Tibial artery (tissue), 4 donors: ENCODE results near the gene MNX1.
A peak's percentile ranks its signal among the peaks of the same experiment; 100 is the strongest.

Experiments
- DNase-seq, 2 donors: peaks; one replicate each; pipeline ENCODE4 v3.0.0-alpha.2; 2019
- H3K27ac ChIP-seq, 2 donors: fragments of 200-600 bp; sonication (generic) in 1 of 2; 1 replicate in 1 of 2; 2 replicates in 1 of 2; pipeline ENCODE4 v1.5.1; 2018 to 2019; ENCODE audit warnings: mild to moderate bottlenecking in 1 of 2
- H3K27me3 ChIP-seq, 2 donors: fragments of 200-600 bp; sonication (generic) in 1 of 2; one replicate each; pipeline versions ENCODE4 v1.5.1 to v1.6.0; 2016 to 2019
- H3K36me3 ChIP-seq, 3 donors: fragments of 200-600 bp; sonication (generic) in 2 of 3; one replicate each; pipeline ENCODE4 v1.5.1; 2016 to 2019; ENCODE audit warnings: mild to moderate bottlenecking in 2 of 3
- H3K4me1 ChIP-seq, 4 donors: fragments of 200-600 bp; sonication (generic) in 2 of 4; 1 replicate in 3 of 4; 2 replicates in 1 of 4; pipeline ENCODE4 v1.5.1; 2016 to 2019
- H3K4me3 ChIP-seq, 2 donors: fragments of 200-600 bp; sonication (generic) in 1 of 2; 1 replicate in 1 of 2; 2 replicates in 1 of 2; pipeline ENCODE4 v1.5.1; 2018 to 2019; ENCODE audit warnings: mild to moderate bottlenecking in 2 of 2
- H3K9me3 ChIP-seq, 3 donors: fragments of 200-600 bp; sonication (generic) in 1 of 3; one replicate each; pipeline ENCODE4 v1.5.1; 2016 to 2019
- intact Hi-C: fragments of 100-400 bp; cut with DNase I; formaldehyde crosslinking; loops from one replicate; pipeline ENCODE4 v1.15.0; 2023; ENCODE audit warnings: low total_unique reads
- TF ChIP-seq, protein P1 (sequence below), 2 experiments: fragments of 200-600 bp in 1 of 2; fragments of 450-650 bp in 1 of 2; IDR thresholded peaks; one replicate each; pipeline ENCODE4 v1.5.1; 2017 to 2019; ENCODE audit warnings: antibody characterized with exemption in 2 of 2, mild to moderate bottlenecking in 1 of 2, moderate library complexity in 1 of 2

Gene MNX1

DNA sequence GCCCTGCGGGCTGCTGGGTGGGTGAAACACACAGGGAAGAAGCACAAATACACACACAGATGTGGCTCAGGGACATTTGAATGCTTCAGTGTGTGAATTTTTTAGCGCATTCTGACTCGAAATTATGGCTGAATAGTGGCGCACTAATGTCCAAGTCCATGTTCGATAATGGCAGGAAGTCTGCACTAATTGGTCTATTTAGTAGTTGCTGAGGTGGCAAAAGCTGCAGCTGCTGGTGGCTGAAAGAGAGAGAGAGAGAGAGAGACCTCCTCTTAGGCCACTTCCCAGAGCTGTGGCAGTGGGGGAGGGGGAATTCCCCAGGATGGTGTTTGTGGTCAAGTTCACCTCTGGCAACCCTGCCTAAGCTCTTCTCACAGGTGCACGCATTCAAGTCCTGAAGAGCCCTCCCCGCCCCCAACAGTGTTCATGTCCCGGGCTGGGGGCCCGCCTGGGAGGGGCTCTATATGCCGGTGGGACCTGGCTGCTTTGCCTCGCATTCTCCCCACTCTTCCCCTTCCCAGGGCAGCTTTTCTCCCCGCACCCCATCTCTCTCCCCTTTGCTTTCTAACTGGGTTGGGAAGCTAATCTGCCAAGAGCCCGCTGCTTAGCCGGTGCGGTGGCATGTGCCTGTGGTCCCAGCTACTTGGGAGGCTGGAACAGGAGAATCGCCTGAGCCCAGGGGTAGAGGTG is 6.0 kb upstream of the MNX1 start:
- intact Hi-C loops, result no loop called here
- H3K9me3 ChIP-seq, result no peaks in the 10 kb centered on the region
- TF ChIP-seq, protein P1, sequence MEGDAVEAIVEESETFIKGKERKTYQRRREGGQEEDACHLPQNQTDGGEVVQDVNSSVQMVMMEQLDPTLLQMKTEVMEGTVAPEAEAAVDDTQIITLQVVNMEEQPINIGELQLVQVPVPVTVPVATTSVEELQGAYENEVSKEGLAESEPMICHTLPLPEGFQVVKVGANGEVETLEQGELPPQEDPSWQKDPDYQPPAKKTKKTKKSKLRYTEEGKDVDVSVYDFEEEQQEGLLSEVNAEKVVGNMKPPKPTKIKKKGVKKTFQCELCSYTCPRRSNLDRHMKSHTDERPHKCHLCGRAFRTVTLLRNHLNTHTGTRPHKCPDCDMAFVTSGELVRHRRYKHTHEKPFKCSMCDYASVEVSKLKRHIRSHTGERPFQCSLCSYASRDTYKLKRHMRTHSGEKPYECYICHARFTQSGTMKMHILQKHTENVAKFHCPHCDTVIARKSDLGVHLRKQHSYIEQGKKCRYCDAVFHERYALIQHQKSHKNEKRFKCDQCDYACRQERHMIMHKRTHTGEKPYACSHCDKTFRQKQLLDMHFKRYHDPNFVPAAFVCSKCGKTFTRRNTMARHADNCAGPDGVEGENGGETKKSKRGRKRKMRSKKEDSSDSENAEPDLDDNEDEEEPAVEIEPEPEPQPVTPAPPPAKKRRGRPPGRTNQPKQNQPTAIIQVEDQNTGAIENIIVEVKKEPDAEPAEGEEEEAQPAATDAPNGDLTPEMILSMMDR (IDR thresholded peaks at IDR 0.05), result no peak
- peaks cover 6 to 100% of the 10 kb centered on the region in 2 donors for H3K27me3 ChIP-seq
- DNase-seq, result peak in 1 of 2 donors; percentile 55
- H3K4me3 ChIP-seq, result no peak overlapping the region
- H3K4me1 ChIP-seq, result peaks cover 0 to 38% (median 22%) of the 10 kb centered on the region in 4 donors
- no peak overlapping the region for H3K27ac ChIP-seq
- H3K36me3 ChIP-seq, result no peaks in the 10 kb centered on the region

DNA sequence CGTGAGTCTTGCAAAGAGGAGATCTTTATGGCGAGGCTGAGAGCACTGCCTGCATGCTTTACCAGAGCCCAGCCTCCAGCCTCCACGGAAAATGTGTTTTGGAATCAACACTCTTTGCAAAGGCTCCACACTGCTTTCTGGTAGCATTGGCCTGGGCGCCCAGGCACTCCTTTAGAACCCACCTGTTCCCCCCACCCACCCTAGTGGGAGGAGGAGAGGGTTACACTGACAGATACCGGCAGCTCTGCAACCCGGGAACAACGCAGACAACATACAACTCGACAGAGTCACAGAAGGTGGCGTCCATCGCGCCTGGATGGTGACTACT is 5.5 kb upstream of the MNX1 start:
- peaks cover 0 to 38% (median 23%) of the 10 kb centered on the region in 4 donors for H3K4me1 ChIP-seq
- H3K9me3 ChIP-seq, result no peaks in the 10 kb centered on the region
- intact Hi-C loops, result no loop called here
- no peak overlapping the region for H3K27ac ChIP-seq
- H3K36me3 ChIP-seq, result no peaks in the 10 kb centered on the region
- H3K27me3 ChIP-seq, result peaks cover 5 to 100% of the 10 kb centered on the region in 2 donors
- TF ChIP-seq, protein P1 (IDR thresholded peaks at IDR 0.05), result no peak
- no peak for DNase-seq
- no peak overlapping the region for H3K4me3 ChIP-seq

DNA sequence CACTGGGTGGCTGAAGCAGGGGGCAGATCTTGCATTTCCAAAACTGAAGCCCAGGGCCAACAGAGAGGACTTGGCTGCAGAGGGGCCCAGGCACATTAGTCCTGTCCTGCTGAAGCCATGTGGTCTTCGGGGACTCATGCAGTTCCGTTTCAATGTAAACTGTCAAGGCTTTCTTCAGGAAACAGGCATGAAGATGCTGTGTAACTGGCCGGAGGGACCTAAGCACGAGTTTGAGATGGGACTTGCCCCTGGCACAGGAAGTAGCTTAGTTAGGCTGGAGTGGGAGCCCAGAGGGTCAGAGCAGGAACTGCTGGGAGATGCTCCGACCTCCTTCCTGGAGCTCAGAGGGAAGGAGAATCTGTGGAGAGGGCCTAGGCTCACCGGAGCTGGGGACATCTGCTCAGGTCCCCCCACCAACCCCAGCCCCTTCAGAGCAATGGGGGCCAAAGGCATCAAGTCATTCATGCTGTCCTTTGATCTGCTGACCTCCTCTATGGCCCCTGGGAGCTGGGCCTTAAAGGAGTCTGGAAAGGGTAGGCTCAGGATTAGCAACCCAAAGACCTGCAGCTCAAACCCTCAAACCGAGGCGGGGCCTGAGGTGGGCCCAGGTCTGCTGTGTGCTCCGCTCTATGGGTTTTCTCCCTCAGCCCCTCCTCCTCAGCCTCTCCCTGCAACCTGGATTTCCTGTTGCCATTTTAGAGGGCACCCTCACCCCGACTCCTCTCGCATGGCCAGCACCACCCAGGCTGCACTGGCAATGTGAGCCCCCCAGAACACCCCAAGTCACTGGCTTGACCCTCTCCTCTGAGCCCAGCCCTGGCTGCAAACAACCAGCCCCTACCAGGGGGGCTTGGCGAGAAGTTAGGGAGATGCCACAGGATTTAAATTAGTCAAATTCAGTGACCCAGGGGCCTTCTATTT is 4.4 kb upstream of the MNX1 start:
- DNase-seq, result no peak
- no peak overlapping the region for H3K27ac ChIP-seq
- H3K4me1 ChIP-seq, result peaks cover 0 to 38% (median 27%) of the 10 kb centered on the region in 4 donors
- H3K27me3 ChIP-seq, result peaks cover 0 to 99% of the 10 kb centered on the region in 2 donors
- H3K36me3 ChIP-seq, result no peaks in the 10 kb centered on the region
- no peaks in the 10 kb centered on the region for H3K9me3 ChIP-seq
- no peak overlapping the region for H3K4me3 ChIP-seq
- intact Hi-C loops, result no loop called here
- TF ChIP-seq, protein P1 (IDR thresholded peaks at IDR 0.05), result no peak

DNA sequence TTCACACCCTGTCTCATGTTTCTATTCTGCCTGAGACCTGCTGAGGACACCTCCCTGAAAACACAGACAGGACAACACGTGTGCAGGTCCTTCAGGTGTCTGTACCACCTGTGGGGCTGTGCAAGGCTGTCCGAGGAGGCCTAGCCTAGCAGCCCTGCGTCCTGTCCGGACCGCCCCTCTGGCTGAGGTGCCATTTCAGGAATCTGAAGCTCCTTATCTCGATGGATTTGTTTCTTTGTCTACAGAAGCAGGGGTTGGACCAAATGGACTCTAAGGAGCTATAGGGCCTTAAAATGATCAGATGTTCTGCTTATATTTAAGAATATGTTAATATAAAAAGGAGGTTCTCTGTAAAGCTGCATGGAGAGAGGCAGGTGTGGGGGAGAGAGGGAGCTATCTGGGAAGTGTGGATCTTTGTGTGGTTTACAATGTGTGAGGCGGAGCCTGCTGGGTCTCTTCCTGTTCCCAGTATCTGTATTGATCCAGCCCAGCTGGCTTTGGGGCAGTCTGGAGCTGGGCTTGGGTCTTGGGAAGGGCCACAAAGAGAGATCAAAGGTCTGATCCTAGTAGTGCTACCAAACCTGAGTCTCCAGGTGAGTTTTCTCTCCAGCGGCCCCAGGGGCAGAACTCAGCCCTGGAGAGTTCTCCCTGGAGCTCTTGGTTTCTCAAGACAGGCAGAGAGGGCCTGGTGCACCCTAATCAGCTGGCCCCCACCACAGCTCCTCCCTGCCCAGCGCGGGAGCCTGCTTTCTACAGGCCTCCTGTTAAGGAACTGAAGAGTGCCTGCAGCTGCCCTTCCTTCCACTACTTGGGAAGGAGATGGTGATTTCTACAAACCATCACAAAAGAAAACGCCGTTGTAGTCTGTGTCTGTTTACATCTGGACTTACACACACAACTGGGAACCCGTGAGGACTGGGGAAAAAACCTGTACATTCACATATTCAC is 3.4 kb upstream of the MNX1 start:
- TF ChIP-seq, protein P1 (IDR thresholded peaks at IDR 0.05), result no peak
- Histone ChIP-seq H3K9me3 (no peaks in the 10 kb centered on the region), H3K4me1 (peaks cover 0 to 41% (median 27%) of the 10 kb centered on the region in 4 donors), H3K27me3 (peaks cover 0 to 97% of the 10 kb centered on the region in 2 donors), H3K27ac (no peak overlapping the region), H3K36me3 (no peaks in the 10 kb centered on the region), H3K4me3 (no peak overlapping the region)
- intact Hi-C loops, result no loop called here
- DNase-seq, result no peak

DNA sequence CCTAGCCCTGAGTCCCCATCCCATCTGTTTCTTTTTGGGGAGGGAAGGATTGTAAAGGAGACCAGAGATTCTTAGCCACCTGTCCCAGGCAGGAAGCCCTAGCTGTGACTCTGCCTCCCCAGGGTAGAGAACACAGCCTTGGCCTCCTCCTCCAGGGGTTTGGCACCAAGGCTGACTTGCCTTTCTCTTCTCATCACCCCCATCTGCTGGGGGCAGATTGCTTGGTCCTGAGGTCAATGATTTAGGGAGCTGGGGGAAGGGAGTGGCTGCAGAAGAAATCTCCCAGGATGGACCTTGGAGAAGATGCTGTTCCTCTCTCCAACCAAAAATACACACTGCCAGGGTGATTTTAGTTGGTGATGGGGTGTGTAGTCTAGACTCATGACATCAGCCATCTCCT is 2.6 kb upstream of the MNX1 start:
- Histone ChIP-seq H3K4me3 (no peak overlapping the region), H3K36me3 (no peaks in the 10 kb centered on the region), H3K9me3 (no peaks in the 10 kb centered on the region), H3K27me3 (peaks cover 0 to 97% of the 10 kb centered on the region in 2 donors), H3K4me1 (peaks cover 0 to 34% (median 24%) of the 10 kb centered on the region in 4 donors), H3K27ac (no peak overlapping the region)
- intact Hi-C loops, result no loop called here
- TF ChIP-seq, protein P1 (IDR thresholded peaks at IDR 0.05), result no peak
- DNase-seq, result no peak
